Measurements from ENCODE around the gene RAPGEF4.

The RAPGEF4 gene

DNA sequence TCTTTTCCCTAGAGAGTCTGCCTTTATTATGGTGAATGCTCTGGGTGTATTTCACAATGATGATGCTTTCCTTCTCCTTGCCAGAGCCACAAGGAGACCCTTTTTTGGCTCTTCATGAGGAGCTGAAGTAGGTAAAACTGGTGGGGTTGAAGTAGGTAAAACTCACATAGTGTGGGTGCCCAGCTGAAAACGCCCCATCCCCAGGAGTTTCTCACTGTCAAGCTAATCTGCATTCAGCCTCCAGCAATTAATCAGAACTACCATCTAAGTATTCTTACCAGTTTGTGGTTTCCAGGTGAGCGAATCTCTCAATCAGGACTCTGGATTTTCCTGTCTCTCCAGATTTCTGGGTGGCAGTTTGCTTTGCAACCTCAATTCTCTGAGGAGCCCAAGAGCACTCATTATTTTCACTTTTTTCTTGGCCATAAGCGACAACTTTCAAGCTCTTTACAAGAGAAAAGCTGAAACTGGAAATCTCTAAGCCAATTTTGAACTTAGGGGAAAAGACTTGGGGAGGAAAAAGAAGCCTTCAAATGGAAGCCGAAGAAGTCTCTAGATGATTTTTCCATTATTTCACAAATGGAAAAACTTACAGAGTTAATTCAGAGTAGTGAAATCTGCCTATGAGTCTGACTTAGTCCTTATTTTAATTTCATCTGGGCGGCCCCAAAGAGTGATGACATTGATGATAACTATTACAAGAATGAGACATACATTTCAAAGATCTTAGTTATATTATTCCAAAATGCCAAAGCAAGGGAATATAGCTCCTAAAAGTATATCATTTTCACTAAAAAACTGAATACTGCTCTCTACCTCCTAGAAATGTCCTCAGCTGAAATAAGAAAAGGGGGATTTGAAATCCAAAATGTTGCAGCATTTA is 218.6 kb downstream of the RAPGEF4 start:
- Mint-ChIP-seq H3K27ac (peak overlapping the region in 1 of 2 donors; percentile 94), H3K9me3 (no peaks in the 10 kb centered on the region), H3K4me3 (no peak overlapping the region), H3K4me1 (peaks cover 25% of the 10 kb centered on the region), H3K27me3 (no peaks in the 10 kb centered on the region)
- no peak for ATAC-seq
- no peak for DNase-seq

DNA sequence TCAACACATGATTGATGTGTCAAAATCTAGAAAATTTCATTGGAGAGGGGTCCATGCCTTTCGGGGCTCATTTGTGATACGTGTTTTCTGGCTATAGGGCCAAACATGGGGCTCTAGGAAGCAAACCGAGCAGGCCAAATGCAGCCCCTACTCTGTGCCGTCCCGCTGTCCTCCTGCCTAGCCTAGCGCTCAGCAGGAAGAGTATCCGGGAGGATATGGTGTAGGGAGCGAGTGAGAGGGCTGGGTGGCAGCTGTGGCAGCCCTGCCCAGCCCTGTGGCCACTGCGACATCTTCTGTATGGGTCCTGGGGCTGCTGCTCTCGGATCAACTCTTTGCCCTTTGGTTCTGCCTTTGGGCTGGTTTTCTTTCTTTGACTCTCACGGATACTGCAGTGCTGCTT is 219.9 kb downstream of the RAPGEF4 start:
- DNase-seq: no peak

DNA sequence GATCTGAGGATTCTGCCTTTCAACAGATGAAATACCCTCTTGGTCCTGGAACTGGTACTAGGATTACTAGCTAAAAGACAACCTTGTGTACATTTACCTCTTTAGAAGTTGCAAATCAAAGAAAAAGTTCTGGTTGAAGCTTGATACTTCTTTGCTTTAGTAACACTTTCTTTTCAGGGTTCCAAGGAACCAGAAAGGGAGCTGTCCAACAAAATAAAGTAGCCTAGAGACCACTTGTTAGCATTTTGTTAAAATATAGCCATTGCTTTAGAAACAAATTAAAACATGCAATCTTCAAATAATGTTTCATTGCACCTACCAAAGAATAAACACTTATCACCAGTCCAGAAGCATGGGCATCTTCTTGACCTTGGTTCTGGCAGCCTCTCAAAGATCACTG is 222.1 kb downstream of the RAPGEF4 start:
- peaks cover 50% of the 10 kb centered on the region for H3K4me1 Mint-ChIP-seq
- no peaks in the 10 kb centered on the region for H3K9me3 Mint-ChIP-seq
- ATAC-seq (no peak), DNase-seq (no peak)
- H3K4me3 Mint-ChIP-seq: no peak overlapping the region
- no peaks in the 10 kb centered on the region for H3K27me3 Mint-ChIP-seq
- no peak overlapping the region for H3K27ac Mint-ChIP-seq

More for the DNA sequence above, 219.9 kb downstream of the RAPGEF4 start:
- no peak overlapping the region for H3K27ac Mint-ChIP-seq
- ATAC-seq: no peak
- H3K4me1 Mint-ChIP-seq: peaks cover 34% of the 10 kb centered on the region
- no peaks in the 10 kb centered on the region for H3K9me3 Mint-ChIP-seq
- H3K27me3 Mint-ChIP-seq: no peaks in the 10 kb centered on the region
- H3K4me3 Mint-ChIP-seq: no peak overlapping the region

DNA sequence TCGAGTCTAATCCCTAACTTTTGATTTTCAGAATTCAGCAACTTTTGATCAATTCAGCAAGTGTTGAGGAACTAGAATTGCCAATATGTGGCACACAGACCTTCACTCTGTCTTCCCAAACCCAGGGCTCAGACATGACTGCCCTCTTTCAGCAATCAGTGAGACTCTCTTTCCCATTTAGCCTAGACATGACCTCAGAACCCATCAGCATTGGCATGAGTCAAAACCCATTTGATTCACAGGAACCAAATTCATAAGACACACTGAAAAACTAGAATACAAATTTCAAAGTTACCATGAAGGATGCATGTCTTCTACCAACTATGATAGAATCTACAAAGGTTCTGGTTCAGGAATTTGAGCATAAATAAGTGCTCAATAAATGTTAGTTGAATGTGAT is 226.4 kb downstream of the RAPGEF4 start:
- Mint-ChIP-seq H3K4me3 (no peak overlapping the region), H3K4me1 (peaks cover 68% of the 10 kb centered on the region), H3K9me3 (no peaks in the 10 kb centered on the region), H3K27ac (peak overlapping the region in 1 of 2 donors; percentile 2), H3K27me3 (no peaks in the 10 kb centered on the region)
- DNase-seq (no peak), ATAC-seq (no peak)

DNA sequence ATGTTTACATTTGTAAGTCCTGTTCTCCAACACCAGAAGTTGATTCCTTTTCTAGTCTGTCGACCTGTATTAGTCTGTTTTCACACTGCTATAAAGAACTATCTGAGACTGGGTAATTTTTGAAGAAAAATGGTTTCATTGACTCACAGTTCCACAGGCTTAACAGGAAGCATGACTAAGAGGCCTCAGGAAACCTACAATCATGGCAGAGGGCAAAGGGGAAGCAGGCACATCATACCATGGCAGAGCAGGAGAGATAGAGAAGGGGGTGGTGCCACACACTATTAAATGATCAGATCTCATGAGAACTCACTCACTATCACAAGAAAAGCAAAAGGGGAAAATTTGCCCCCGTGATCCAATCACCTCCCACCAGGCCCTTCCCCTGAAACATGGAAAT is 227.2 kb downstream of the RAPGEF4 start:
- H3K27ac Mint-ChIP-seq: peak overlapping the region; percentile 54 to 64
- H3K27me3 Mint-ChIP-seq: no peaks in the 10 kb centered on the region
- peaks cover 68% of the 10 kb centered on the region for H3K4me1 Mint-ChIP-seq

DNA sequence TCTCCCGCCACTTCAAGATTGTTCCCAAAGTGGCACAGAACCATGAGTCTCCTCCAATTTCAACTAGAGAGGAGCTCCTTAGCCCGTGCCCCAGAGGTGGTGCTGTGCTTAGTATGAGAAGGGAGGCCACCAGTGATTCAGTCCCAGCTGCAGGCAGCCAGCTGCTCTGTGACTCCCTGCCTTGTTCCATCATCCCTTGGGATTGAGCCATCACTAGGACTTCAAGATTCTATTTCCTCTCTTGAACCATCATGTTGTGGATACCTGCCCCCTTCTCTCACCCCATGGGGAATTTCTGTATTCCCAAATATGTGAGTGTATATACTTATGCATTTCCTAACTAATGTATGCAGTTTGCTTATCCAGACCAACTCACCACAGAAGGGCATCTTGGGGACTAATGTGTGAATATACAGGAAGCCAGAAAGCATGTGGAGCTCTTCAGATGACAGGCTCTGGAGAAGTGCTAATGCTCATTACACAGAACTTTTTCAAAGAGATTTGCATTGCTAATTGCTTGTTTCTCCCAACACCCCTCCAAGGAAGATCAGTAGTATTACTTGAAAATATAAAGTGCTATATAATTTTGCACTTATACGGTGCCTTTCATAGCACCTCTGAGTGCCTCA is 229.0 kb downstream of the RAPGEF4 start:
- no peaks in the 10 kb centered on the region for H3K27me3 Mint-ChIP-seq
- H3K4me3 Mint-ChIP-seq: no peak overlapping the region
- ATAC-seq (no peak), DNase-seq (no peak)
- H3K9me3 Mint-ChIP-seq: no peaks in the 10 kb centered on the region
- H3K4me1 Mint-ChIP-seq: peaks cover 85% of the 10 kb centered on the region
- no peak overlapping the region for H3K27ac Mint-ChIP-seq

More for the DNA sequence above, 227.2 kb downstream of the RAPGEF4 start:
- Mint-ChIP-seq H3K9me3 (no peaks in the 10 kb centered on the region), H3K4me3 (no peak overlapping the region)
- DNase-seq (peak in 1 of 2 donors; percentile 19), ATAC-seq (peak; percentile 78)

DNA sequence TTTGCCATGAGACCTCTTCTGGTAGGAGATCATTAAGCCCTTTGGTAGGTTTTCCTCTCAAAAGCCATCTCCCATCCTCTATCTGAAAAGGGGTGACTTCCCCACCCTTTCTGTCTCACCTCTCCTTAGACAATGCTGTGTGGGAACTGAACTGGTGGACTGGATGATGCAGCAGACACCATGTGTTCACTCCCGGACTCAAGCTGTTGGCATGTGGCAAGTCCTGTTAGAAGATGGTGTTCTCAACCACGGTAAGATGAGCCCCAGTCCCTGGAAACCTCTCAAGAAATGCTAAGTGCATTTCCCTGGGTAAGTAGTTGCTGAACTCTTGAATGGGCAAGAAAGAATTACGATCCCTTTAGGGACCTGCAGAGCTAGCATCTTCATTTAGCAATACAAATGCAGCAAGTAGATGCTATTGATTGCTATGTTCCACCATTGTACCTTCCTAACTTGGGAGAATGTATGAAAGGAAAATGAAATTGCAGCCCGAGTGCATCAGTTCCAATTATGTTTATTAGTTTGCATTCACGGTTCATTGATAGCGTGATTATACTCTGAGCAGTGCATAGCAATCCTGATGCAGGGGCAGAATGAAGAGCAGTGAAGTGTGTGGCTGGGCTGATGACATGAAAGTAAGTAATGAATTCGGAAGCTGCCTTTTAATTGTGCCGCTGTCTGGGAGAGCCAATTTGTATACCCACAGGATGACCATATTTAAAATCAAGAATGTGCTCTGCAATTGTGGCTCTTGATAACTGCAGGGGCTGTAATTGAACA is 230.0 kb downstream of the RAPGEF4 start:
- H3K27ac Mint-ChIP-seq: no peak overlapping the region
- H3K4me3 Mint-ChIP-seq: no peak overlapping the region
- peaks cover 86% of the 10 kb centered on the region for H3K4me1 Mint-ChIP-seq
- H3K27me3 Mint-ChIP-seq: no peaks in the 10 kb centered on the region
- ATAC-seq: no peak
- no peaks in the 10 kb centered on the region for H3K9me3 Mint-ChIP-seq
- DNase-seq: no peak

- DNase-seq: no peak
- Mint-ChIP-seq H3K4me1 (peaks cover 86% of the 10 kb centered on the region), H3K9me3 (no peaks in the 10 kb centered on the region), H3K27me3 (no peaks in the 10 kb centered on the region), H3K27ac (peak overlapping the region in 1 of 2 donors; percentile 22), H3K4me3 (no peak overlapping the region)
- no peak for ATAC-seq
Observed at GRCh38 chr2:172967036-172967982, 231.7 kb downstream of the RAPGEF4 start.

DNA sequence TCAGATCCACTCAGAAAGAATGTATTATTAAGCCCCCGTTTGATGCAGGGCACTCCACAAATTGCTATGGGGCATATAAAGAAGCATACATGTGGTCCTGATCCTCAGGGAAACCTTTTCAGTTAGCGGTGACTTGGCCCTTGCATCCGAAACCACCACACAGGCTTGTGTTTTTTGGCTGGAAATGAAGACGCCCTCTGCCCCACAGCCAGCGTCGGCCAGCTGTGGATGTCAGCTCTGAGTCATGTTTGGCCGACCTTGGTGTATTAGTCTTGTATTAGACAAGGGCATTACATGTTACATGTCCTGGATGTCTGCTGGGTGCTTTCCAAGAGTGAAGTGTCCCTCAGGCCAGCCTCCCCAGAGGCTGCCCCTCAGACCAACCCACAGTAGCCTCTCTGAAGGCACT is 232.4 kb downstream of the RAPGEF4 start:
- ATAC-seq (no peak), DNase-seq (no peak)
- Mint-ChIP-seq H3K27me3 (no peaks in the 10 kb centered on the region), H3K4me1 (peaks cover 79% of the 10 kb centered on the region), H3K9me3 (no peaks in the 10 kb centered on the region), H3K27ac (peak overlapping the region in 1 of 2 donors; percentile 56), H3K4me3 (no peak overlapping the region)

- Mint-ChIP-seq H3K27ac (peak overlapping the region in 1 of 2 donors; percentile 13), H3K27me3 (no peaks in the 10 kb centered on the region), H3K4me1 (peaks cover 68% of the 10 kb centered on the region), H3K4me3 (no peak overlapping the region), H3K9me3 (no peaks in the 10 kb centered on the region)
- ATAC-seq (no peak), DNase-seq (no peak)
Observed at GRCh38 chr2:172969166-172969565, 233.5 kb downstream of the RAPGEF4 start.

- H3K27me3 Mint-ChIP-seq: no peaks in the 10 kb centered on the region
- H3K4me1 Mint-ChIP-seq: peaks cover 66% of the 10 kb centered on the region
Observed at GRCh38 chr2:172969609-172970008, 234.0 kb downstream of the RAPGEF4 start.

DNA sequence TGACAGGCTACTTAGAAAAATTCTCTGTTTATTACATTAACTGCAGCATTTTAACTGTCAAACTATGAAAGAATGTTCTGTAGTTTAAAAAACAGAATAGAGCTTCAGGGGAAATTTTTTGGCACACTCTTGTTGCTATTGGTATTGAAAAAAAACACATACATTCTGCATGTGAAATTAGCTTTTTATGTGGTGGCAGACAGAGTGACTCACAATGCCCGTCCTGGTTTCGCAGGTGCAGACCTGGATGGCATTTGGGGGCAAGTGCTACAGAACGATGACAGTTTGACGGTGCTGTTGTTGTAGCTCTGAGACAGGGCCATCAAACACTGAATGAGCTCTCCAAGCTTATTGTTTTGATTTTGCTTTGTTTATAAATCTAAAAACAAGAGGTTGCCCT is 235.0 kb downstream of the RAPGEF4 start:
- Mint-ChIP-seq H3K4me1 (peaks cover 64% of the 10 kb centered on the region), H3K27me3 (no peaks in the 10 kb centered on the region), H3K9me3 (no peaks in the 10 kb centered on the region), H3K27ac (peak overlapping the region; percentile 73 to 93), H3K4me3 (peak overlapping the region in 1 of 2 donors; percentile 52)
- DNase-seq: peak; percentile 64 to 67
- peak; percentile 91 for ATAC-seq

More at GRCh38 chr2:172969609-172970008, 234.0 kb downstream of the RAPGEF4 start:
- Mint-ChIP-seq H3K27ac (peak overlapping the region; percentile 62 to 93), H3K9me3 (no peaks in the 10 kb centered on the region), H3K4me3 (peak overlapping the region in 1 of 2 donors; percentile 52)
- ATAC-seq (no peak), DNase-seq (no peak)

- H3K9me3 Mint-ChIP-seq: no peaks in the 10 kb centered on the region
- no peak overlapping the region for H3K27ac Mint-ChIP-seq
- no peak overlapping the region for H3K4me3 Mint-ChIP-seq
- H3K4me1 Mint-ChIP-seq: peaks cover 73% of the 10 kb centered on the region
- DNase-seq: peak; percentile 52 to 54
- H3K27me3 Mint-ChIP-seq: peaks cover 3% of the 10 kb centered on the region
- peak; percentile 70 for ATAC-seq
Observed at GRCh38 chr2:172972005-172972619, 236.5 kb downstream of the RAPGEF4 start.

- ATAC-seq (no peak), DNase-seq (no peak)
- H3K27me3 Mint-ChIP-seq: peaks cover 8% of the 10 kb centered on the region
- H3K4me3 Mint-ChIP-seq: no peak overlapping the region
- no peak overlapping the region for H3K27ac Mint-ChIP-seq
- H3K4me1 Mint-ChIP-seq: peaks cover 72% of the 10 kb centered on the region
- H3K9me3 Mint-ChIP-seq: no peaks in the 10 kb centered on the region
Observed at GRCh38 chr2:172974762-172975161, 239.1 kb downstream of the RAPGEF4 start.

Data from stimulated activated naive CD8-positive, alpha-beta T cell treated with anti-CD3 and anti-CD28 coated beads, Interleukin-15, amount 100 ng/mL, for 72 hours (primary cell).